DMS153 treated with DMSO at 0.1 percent for 48 hours (cell line): ENCODE results near the gene TPH2.

Experiments
- DNase-seq: peaks from one replicate; lab custom pipeline; 2025; ENCODE audit not compliant: unreplicated experiment; lab: John Stamatoyannopoulos, UW

Gene TPH2

DNA sequence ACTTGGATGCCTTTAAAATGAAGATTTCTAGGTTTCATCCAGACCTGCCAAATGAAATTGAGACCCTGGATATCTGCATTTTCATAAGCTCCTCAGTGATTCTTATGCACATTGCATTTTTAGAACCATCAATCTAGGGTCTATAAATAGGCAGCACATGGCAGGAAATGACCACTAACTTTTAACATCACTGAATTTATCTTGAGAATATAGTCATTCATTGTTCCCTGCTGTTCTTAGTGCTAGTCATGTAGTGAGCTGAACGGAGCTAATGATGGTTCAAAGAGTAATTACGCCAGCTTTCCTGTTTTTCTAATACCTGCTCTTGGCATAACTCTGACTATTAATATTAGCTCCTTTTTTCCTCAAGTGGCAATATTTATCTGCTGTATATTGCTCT, 91.6 kb downstream of the TPH2 start:
- DNase-seq: no peak

GRCh38 chr12:72031066-72031465, 92.4 kb downstream of the TPH2 start:
- DNase-seq: no peak

DNA sequence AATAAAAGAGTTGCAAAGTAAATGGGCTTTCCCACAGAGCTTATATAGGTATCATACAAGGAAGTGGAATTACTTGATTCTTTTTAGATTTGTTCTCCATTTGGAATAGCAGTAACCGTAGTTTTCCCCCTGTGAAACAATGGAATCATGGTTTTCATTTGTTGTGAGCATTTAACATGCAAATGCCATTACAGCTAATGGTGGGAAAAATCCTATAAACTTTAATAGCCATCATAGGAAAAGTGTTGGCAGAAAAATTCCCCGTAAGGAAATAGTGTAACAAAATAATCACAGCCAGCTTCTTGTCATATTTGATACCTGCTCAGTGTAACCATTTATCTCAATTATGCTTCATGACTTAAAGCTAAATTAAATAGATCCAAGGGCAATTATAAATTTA, 95.3 kb downstream of the TPH2 start:
- DNase-seq: no peak

GRCh38 chr12:72035625-72036024, 97.0 kb downstream of the TPH2 start:
- DNase-seq: no peak

- no peak for DNase-seq
Measured at GRCh38 chr12:72036393-72036792, 97.7 kb downstream of the TPH2 start.

GRCh38 chr12:72037006-72037795, 98.6 kb downstream of the TPH2 start:
- DNase-seq: no peak

DNA sequence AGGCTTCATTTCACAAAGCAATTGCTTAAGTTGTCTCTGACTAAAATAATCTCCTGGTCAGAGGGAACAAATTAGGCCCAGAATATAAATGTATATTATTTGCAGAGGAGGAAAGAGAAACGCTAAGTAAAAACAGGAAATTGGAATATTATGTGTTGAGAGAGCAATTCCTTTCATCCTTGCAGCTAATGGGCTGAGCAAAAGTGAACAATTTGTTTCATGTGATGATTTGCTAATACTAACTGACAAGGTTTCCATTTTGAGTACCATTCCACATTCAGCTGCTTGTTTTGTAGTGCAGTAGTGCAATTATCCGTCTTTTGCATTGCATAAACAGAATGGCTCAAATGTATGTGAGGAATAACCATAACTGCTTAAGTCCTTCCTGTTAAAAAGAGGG, 103.2 kb downstream of the TPH2 start:
- DNase-seq: no peak

- DNase-seq: no peak
Measured at GRCh38 chr12:72053604-72054003, 115.0 kb downstream of the TPH2 start.

DNA sequence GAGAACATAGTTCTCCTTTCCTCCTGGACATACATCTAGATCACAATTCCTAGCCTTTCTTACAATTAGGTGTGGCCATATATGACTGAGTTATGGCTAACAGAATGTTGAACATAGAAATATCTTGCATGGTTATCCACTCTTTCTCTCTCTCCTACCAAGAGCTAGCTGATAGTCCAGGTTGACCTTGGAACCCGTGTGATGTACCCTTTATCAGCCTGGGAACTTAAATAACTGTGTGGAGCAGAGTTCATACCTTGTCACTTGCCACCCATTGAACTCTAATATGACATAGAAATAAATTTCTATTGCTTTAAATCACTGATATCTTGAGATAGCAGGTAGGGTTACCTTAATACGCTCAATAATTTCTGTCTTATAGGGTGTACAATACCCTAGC, 115.9 kb downstream of the TPH2 start:
- no peak for DNase-seq

GRCh38 chr12:72057330-72057914, 118.8 kb downstream of the TPH2 start:
- DNase-seq: no peak

DNA sequence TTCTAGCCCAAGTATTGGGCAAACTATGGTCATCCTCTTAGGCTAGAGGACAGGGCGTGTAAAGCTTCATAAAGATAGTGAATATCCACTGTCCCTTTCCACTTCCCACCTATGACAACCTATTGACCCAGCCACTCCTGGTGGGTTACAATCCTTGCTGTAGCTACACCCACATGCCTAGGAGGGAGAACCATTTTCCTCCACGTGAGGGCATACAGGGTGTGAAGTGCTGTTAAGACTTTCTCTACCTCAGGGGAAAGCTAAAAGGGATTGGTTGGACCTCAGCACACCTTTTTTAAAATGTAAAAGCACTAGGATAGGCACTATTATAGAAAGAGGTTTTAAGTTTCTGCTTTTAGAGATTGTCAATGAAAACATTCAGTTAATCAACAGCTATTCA, 124.4 kb downstream of the TPH2 start:
- DNase-seq: no peak

- DNase-seq: no peak
Measured at GRCh38 chr12:72071030-72071429, 132.4 kb downstream of the TPH2 start.

DNA sequence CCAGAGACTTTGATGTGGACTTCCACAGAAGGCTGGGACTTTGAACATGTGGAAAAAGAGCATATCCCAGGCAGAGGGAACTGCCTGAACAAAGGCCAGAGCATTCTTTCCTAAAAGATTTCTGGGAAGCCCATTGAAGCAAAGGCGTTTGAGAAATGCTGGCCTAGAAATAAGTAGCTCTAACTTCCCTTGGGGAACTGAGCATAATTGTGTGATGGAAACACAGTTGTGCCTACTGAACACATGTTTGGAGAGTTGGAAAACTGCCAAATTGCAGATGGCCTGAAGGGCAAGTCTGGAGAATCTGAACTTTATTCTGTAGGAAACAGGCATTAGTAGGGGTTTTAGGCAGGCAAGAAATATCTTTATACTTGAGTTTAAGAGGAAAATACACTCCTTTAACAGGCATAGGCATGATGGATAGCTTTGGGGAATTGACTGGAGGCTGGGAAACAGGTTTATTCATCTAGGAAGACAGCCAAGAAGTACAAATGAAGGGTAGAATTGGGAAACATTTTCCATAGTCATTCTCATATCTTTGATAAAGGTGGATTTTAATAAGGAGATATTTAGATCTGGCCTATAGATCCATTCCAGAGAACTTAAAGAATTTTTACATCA, 134.1 kb downstream of the TPH2 start:
- DNase-seq: no peak

DNA sequence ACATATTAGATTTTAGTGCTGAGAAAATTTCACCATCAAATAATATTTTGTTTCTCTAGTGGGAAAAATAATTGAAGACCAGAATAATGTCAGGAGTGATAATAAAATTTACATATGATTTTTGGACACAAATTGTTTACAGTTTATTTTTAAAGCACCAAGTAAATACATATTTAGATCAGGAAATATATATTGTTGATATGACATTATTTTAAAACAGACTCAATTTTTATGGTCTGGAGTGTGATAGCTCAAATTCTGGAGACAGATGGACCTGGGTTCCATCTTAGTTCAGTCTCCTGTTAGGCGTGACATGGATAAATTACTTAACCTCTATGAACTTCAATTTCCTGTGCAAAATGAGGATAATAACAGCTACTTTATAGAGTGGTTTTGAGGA, 135.4 kb downstream of the TPH2 start:
- no peak for DNase-seq

DNA sequence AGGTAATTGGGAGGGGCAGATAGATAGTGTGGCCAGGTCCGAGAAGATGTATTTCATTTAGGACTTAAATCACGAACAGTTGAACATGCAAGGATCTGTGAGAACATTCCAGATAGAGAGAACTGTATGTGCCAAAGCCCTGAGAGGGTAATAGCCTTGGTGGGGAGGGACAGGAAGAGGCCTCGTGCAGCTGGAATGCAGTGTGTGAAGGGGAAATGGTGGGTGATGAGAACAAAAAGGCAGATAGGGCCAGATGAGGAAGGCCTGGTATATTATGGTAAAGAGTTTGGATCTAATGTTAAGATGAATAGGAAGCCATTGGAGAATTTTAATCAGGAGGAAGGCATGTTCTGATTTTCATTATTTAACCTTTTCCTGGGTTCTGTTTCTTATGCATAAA, 136.3 kb downstream of the TPH2 start:
- no peak for DNase-seq

DNA sequence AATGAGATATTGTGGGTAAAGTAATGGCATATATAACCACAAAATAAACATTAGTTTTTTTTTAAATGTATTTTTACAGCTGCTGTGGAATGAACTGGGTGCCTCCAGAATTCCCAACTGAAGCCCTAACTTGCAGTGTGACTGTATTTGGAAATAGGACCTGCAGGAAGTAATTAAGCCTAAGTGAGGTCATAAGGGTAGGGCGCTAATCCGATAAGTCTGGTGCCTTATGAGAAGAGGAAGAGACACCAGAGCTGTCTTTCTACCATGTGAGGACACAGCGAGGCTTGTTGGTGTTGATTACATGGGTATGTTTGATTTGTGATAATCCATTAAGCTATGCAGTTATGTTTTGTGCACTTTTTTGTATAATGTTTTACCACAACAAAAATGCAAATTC, 136.8 kb downstream of the TPH2 start:
- DNase-seq: no peak

DNA sequence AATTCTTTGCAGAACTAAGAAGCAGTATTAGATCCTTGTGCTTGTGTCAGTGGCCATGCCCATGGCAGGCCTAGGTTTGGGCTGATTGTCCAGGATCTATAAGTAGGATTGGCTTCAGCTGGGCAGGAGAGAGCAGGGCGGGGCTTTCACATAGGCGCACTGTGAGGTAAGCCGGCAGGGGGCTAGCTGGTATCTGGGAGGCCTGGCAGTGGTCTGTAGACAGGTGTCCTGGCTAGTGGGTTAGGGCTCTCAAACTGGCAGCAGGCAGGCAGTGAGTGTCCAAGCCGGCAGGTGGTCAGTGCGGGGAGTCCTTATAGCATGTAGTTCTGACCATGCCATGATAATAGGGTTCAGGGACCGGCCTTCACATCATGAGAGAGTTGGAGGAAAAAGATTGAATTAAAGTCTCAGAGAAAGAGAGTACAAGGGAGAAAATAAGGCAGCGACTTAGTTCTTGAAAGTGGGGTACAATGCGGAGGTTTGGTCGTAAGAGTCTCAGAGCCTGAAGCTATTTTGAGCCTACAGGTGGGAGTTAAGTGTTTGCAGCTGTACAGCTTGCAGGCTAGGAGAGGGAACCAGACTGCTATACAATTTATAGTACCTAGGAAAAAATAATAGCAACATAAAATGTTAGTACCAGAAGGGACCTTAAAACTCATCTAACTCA, 137.4 kb downstream of the TPH2 start:
- no peak for DNase-seq

DNA sequence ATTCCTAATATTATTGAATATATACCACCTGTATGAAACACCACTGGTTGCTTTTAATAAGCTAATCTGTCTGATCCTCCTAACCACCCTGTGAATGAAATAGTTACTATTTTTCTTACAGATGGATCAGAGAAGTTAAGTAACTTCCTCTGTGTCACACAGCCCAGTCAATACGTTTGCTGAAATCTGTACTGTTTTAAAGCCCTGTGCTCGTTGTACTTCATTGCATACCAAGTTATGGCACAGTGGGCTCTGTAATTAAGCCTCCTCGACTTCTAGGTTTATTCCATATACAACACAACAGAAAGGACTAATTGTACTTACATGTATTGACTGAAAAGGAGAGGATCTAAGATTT, 137.9 kb downstream of the TPH2 start:
- no peak for DNase-seq

- no peak for DNase-seq
Measured at GRCh38 chr12:72077111-72077820, 138.6 kb downstream of the TPH2 start.

- DNase-seq: no peak
Measured at GRCh38 chr12:72081777-72082176, 143.1 kb downstream of the TPH2 start.
